22Rv1 (cell line): ENCODE data around the gene GLB1L3.
"Not testable (repeated sequence)": the region's sequence is repeated elsewhere in the genome, so short reads cannot be mapped to it uniquely, and the experiment has no call there.

ENCODE experiments used
- H3K27ac ChIP-seq: fragments of 450-650 bp; 2 replicates; pipeline ENCODE4 v1.5.1; 2017
- CTCF ChIP-seq: fragments of 450-650 bp; IDR thresholded peaks from 2 replicates; pipeline ENCODE4 v1.5.1; 2017; ENCODE audit warnings: mild to moderate bottlenecking
- ZFX ChIP-seq: fragments of 450-650 bp; IDR thresholded peaks from 2 replicates; pipeline ENCODE4 v1.6.1; 2017; ENCODE audit warnings: antibody characterized with exemption, borderline replicate concordance

The GLB1L3 gene

GRCh38 chr11:134294664-134295063 lies 18.5 kb downstream of the GLB1L3 start:
- TF ChIP-seq ZFX (no peak), CTCF (no peak)
- H3K27ac ChIP-seq = no peak overlapping the region

GRCh38 chr11:134312223-134312622 lies 36.0 kb downstream of the GLB1L3 start:
- TF ChIP-seq ZFX (no peak), CTCF (no peak)
- no peak overlapping the region for H3K27ac ChIP-seq

- no peak overlapping the region for H3K27ac ChIP-seq
- TF ChIP-seq ZFX (no peak), CTCF (no peak)
These were observed 36.6 kb downstream of the GLB1L3 start for GRCh38 chr11:134312807-134313206.

- TF ChIP-seq ZFX (no peak), CTCF (no peak)
- H3K27ac ChIP-seq = no peak overlapping the region
These were observed 37.2 kb downstream of the GLB1L3 start for GRCh38 chr11:134313379-134313778.

- H3K27ac ChIP-seq = no peak overlapping the region
- TF ChIP-seq CTCF (no peak), ZFX (no peak)
These were observed 37.8 kb downstream of the GLB1L3 start for GRCh38 chr11:134313821-134314607.

- H3K27ac ChIP-seq = no peak overlapping the region
- TF ChIP-seq ZFX (no peak), CTCF (no peak)
These were observed 40.9 kb downstream of the GLB1L3 start for GRCh38 chr11:134317103-134317502.

GRCh38 chr11:134321373-134321772 lies 45.2 kb downstream of the GLB1L3 start:
- not testable (repeated sequence) for H3K27ac ChIP-seq

GRCh38 chr11:134322553-134322952 lies 46.4 kb downstream of the GLB1L3 start:
- H3K27ac ChIP-seq = no peak overlapping the region
- no peak for TF ChIP-seq CTCF
- TF ChIP-seq ZFX = no peak
